ENCODE data around the gene ERCC4.

ERCC4 gene

DNA sequence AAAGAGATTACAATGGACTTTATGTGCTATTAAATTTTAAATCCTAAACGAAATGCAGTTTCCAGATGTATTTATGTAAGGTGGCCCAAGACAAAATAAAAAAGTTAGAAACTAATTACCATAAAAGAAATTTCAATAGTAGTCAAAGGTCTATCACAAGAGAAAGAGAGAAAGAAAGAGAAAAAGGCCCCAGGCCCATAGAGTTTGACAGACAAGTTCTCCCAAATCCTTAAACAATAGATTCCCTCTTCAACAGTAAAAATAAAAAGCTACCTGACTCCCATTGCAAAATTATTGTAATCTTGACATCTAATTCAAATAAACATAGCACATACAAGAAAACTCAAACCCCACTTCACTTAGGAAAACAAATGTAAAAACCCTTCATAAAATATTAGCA is 8.6 kb upstream of the ERCC4 start:
- no peak for DNase-seq (ENCODE audit: low read depth in 2 of 2)

DNA sequence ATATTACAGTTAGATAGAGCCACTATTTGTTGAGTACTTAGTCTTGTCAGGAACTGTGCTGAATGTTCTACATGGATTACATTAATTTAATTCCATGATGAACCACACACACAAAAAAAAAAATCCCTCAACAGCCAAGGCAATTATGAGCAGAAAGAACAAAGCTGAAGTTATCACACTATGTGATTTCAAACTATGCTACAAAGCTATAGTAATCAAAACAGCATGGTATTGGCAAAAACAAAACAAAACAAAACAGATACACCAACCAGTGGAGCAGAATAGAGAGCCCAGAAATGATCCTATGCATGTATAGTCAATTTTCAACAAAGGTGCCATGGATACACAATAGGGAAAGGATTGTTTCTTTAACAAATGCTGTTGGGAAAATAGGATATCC is 8.1 kb upstream of the ERCC4 start:
- no peak for DNase-seq (ENCODE audit: low read depth in 2 of 2)

DNA sequence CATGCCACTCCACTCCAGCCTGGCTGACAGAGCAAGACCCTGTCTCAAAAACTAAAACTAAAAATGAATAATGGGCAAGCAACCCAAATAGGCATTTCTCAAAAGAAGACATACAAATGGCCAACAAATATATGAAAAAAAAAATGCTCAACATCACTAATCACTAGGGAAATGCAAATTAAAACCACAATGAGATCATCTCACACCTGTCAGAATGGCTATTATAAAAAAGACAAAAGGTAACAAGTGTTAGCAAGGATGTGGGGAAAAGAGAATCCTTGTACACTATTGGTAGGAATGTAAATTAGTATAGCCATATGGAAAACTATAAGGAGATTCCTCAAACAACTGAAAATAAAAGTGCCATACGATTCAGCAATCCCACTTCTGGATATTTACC is 7.1 kb upstream of the ERCC4 start:
- no peak for DNase-seq (ENCODE audit: low read depth in 2 of 2)

- no peak for DNase-seq (ENCODE audit: low read depth in 2 of 2)
These were observed 6.3 kb upstream of the ERCC4 start for GRCh38 chr16:13913374-13914292.

DNA sequence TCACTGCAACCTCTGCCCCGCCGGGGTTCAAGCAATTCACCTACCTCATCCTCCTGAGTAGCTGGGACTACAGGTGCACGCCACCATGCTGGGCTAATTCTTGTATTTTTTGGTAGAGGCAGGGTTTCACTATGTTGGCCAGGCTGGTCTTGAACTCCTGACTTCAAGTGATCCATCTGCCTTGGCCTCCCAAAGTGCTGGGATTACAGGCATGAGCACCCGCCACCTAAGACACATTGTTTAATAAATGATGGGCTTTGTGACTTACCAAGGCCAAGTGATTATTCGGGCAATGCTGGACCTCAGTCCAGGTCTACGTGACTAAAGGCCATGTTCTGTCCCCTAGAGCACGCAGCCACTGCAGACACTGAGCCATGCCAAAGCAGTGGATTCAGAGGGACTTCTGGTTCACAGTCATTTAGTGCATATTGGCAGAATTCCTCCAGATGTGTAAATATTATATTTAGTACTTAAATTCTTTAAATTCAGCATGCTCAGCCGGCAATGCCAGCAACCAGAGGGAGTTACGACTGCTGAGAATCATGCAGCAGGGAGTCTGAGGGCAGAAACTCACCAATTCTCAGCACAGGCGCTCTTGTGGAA is 4.8 kb upstream of the ERCC4 start:
- DNase-seq (ENCODE audit: low read depth in 2 of 2): no peak

- no peak for DNase-seq (ENCODE audit: low read depth in 2 of 2)
These were observed 648 bp upstream of the ERCC4 start for GRCh38 chr16:13919330-13919682.

DNA sequence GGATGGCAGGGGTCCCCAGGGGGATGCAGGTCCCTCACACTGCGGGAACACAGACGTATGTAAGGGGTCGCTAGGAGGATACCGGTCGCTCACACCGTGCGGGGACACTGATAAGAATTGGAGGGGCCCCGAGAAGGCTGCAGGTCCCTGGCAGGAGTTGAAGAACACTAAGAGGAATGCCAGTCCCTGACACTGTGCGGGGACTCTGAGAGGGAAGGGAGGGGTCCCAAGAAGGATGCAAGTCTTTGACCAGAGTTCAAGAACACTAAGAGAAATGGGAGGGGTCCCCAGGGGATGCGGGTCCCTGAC is 510 bp downstream of the ERCC4 start:
- DNase-seq (ENCODE audit: low read depth in 2 of 2): no peak

DNA sequence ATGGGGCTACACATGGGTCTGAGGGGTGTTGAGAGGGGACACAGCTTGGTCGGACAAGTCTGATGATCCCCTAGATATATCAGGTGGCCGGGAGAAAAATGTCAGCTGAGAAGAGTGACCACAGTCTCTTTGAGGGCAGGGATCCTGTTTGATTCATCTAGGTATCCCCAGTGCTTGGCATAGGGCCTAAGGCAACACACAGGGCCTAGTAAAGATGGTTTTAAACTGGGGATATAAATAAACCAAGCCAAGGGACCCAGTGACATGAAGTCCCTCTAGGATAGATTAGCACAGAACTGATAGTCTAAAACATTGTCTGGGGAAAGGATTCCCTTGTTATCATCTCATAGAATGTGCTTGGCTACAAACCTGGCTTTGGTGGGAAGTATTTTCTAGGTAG is 1.4 kb downstream of the ERCC4 start:
- DNase-seq (ENCODE audit: low read depth in 2 of 2): no peak

DNA sequence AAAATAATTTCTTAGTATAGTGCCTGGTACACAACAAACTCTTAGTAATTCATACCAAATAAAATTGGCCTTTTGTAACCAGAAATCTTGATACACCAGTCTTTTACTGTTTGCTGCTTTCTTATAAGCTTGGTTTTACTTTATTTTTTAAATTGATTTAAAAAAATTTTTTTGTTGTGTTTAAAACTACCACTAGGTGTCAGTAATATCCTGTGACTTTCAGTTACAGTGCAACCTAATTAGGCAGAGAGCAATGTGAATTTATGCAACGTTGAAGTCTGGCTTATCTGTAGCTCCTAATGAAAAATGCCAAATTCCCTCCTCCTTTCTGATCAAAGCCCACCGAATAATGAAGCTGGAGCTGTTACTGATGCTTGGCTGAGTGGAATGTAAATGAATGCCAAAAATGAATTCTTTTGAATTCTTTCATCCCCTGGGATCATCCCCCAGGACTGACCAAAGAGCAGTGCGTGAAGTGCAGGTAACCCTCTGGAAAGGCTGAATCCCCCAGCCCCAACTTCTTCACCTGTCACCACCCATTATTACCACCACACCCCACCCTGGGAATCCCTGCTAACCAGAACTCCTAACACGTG is 3.8 kb downstream of the ERCC4 start:
- no peak for DNase-seq (ENCODE audit: low read depth in 2 of 2)

GRCh38 chr16:13926464-13926863 is 6.5 kb downstream of the ERCC4 start:
- DNase-seq (ENCODE audit: low read depth in 2 of 2): no peak

GRCh38 chr16:13926891-13927290 is 6.9 kb downstream of the ERCC4 start:
- DNase-seq (ENCODE audit: low read depth in 2 of 2): no peak

DNA sequence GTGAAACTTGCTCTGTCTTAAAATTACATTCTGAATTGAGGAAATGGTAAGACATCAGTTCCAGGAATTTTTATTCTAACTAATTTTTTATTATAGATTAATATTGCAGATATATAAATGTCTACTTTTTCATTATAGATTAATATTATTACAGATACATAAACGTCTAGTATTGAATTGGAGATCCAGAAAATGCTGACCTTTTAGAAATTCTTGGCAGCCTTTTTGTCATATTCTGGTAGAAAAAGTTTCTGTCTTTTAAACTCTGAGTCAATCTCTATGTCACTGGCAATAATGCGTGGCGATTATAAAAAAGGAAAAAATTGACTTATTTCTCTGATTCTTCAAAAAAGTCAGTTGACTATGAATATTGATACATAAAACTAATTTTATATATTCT is 8.7 kb downstream of the ERCC4 start:
- DNase-seq (ENCODE audit: low read depth in 2 of 2): no peak

DNA sequence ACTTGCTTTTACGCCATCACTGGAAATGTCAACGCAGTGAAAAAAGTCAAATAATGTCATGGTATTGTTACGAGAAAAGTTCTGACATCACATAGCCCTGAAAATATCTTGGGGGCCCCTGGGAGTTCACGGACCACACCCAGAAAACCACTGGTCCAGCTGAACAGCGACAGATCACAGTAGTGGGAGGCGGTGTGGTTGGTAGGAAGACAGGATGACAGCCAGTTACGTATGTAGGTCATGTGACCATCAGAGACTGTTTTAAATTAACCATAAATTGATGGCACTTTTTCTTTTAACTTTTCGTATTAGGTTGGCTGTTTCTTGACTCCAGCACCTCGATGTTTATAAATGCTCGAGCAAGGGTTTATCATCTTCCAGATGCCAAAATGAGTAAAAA is 11.9 kb downstream of the ERCC4 start:
- DNase-seq (ENCODE audit: low read depth in 2 of 2): no peak

GRCh38 chr16:13935408-13935807 is 15.5 kb downstream of the ERCC4 start:
- DNase-seq (ENCODE audit: low read depth in 2 of 2): no peak

DNA sequence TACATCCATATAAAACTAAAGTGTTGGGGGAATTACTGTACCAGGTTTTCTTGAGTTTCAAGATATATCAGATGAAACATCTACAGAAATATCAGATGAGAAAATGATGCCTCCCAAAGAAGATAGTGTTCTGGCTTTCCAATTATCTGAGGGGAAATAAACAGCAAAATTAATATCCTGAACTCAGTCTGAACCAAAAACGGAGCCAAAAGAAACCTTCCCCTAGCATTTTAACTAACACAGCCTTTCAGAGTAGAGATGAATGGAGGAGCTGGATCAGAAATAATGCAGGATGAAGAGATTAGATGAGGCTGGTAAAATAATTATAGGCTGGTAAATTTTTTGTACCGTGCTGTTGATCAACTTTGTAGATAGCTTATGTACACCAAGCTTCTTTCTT is 16.2 kb downstream of the ERCC4 start:
- DNase-seq (ENCODE audit: low read depth in 2 of 2): no peak

GRCh38 chr16:13936596-13937081 is 16.7 kb downstream of the ERCC4 start:
- no peak for DNase-seq (ENCODE audit: low read depth in 2 of 2)

- DNase-seq (ENCODE audit: low read depth in 2 of 2): no peak
These were observed 17.5 kb downstream of the ERCC4 start for GRCh38 chr16:13937411-13937810.

GRCh38 chr16:13938480-13938879 is 18.5 kb downstream of the ERCC4 start:
- no peak for DNase-seq (ENCODE audit: low read depth in 2 of 2)

DNA sequence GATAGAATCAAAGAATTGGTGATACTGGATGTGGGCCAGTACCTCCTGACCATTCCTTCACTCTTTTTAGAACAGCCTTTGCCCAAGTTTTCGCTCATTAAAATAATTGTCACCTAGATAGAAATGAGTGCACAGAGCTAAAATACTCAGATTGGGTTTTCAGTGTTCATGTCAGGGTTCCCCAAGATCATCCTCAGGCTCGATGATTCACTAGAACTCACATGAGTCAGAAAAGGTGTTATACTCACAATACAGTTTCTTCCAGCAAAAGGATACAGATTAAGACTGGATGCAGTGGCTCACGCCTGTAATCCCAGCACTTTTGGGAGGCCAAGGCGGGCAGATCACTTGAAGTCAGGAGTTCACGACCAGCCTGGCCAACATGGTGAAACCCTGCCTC is 19.9 kb downstream of the ERCC4 start:
- no peak for DNase-seq (ENCODE audit: low read depth in 2 of 2)

DNA sequence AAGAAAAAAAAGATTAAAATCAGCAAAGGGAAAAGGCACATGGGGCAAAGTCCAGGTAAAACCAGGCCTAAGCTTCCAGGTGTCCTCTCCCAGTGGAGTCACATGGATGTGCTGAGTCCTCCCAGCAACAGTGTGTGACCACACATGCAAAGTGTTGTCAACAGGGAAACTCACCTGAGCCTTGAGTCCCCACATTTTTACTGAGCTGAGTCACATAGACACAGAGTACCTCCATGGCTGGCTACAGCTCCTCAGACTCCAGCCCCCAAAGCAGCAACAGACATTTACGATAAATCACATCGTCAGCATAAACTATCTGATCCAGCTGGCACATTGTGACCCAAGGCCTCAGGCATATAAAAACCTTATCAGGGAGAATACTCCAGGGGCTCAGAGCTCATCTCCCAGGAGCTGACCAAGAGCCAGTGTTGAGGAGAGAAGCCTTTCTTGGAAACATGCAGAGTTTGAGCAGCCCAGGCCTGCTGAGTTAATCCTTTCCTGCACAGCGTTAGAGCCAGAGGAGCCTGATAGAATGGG is 20.5 kb downstream of the ERCC4 start:
- no peak for DNase-seq (ENCODE audit: low read depth in 2 of 2)

GRCh38 chr16:13944816-13945215 is 24.9 kb downstream of the ERCC4 start:
- DNase-seq (ENCODE audit: low read depth in 2 of 2): no peak

- DNase-seq (ENCODE audit: low read depth in 2 of 2): no peak
These were observed 26.0 kb downstream of the ERCC4 start for GRCh38 chr16:13945744-13946485.

All from stimulated activated CD4-positive, alpha-beta T cell treated with anti-CD3 and anti-CD28 coated beads, Interleukin-1b, Interleukin-23, amount 100 ng/mL, for 1 hour (primary cell).